GM12878 (cell line): ENCODE data around the gene POMT1. TPM values are rescaled to one million over a fixed set of nuclear protein-coding genes. Genes with fewer than 3 reads are reported as not detected.

ENCODE experiments used
- BACH1 ChIP-seq: fragments of 450-650 bp; IDR thresholded peaks from 2 replicates; pipeline ENCODE4 v1.6.1; 2017; ENCODE audit warnings: mild to moderate bottlenecking, borderline replicate concordance
- CBX3 ChIP-seq: fragments of 200-600 bp; sonication (generic); IDR thresholded peaks from 2 replicates; pipeline ENCODE4 v1.6.1; 2016; ENCODE audit warnings: low read depth, borderline replicate concordance
- EP300 ChIP-seq, 2 experiments: fragments of 150-350 bp in 1 of 2; IDR thresholded peaks; 2 replicates each; pipeline ENCODE4 v1.6.1; 2011 to 2012; ENCODE audit warnings: low read depth in 2 of 2, low read length in 2 of 2, borderline replicate concordance in 1 of 2, improper control_type of control experiment in 1 of 2, inconsistent platforms in 1 of 2; ENCODE audit not compliant: control insufficient read depth in 1 of 2
- FOXM1 ChIP-seq: IDR thresholded peaks from 2 replicates; pipeline ENCODE4 v1.6.1; 2012; ENCODE audit warnings: low read depth, mild to moderate bottlenecking, inconsistent platforms, low read length, moderate library complexity
- HCFC1 ChIP-seq: fragments of 150-350 bp; IDR thresholded peaks from 2 replicates; pipeline ENCODE4 v1.6.1; 2014; ENCODE audit warnings: low read length
- MYB ChIP-seq: fragments of 150-350 bp; IDR thresholded peaks from 2 replicates; pipeline ENCODE4 v1.6.1; 2014; ENCODE audit warnings: mild to moderate bottlenecking, low read depth, low read length, borderline replicate concordance
- NR2F1 ChIP-seq: fragments of 450-650 bp; conservative IDR thresholded peaks from 2 replicates; pipeline ENCODE4 v1.6.1; 2017; ENCODE audit warnings: mild to moderate bottlenecking
- POLR2A ChIP-seq: IDR thresholded peaks from 2 replicates; pipeline ENCODE4 v1.6.1; 2011; ENCODE audit warnings: low read depth, mild to moderate bottlenecking, low read length
- POLR2AphosphoS2 ChIP-seq: IDR thresholded peaks from 2 replicates; pipeline ENCODE4 v1.6.1; 2011; ENCODE audit warnings: low read depth, mild to moderate bottlenecking, low read length, improper control_type of control experiment, moderate library complexity
- RCOR1 ChIP-seq: conservative IDR thresholded peaks from 2 replicates; pipeline ENCODE4 v1.6.1; 2012; ENCODE audit warnings: low read depth, low read length, improper control_type of control experiment
- RUNX3 ChIP-seq: IDR thresholded peaks from 2 replicates; pipeline ENCODE4 v1.6.1; 2012; ENCODE audit warnings: low read length, inconsistent platforms
- STAT1 ChIP-seq: fragments of 450-650 bp; conservative IDR thresholded peaks from 2 replicates; pipeline ENCODE4 v1.6.1; 2014; ENCODE audit warnings: antibody characterized with exemption, mild to moderate bottlenecking
- TAF1 ChIP-seq: IDR thresholded peaks from 2 replicates; pipeline ENCODE4 v1.6.1; 2011; ENCODE audit warnings: mild to moderate bottlenecking, low read depth, low read length, borderline replicate concordance
- TCF12 ChIP-seq: IDR thresholded peaks from 2 replicates; pipeline ENCODE4 v1.6.1; 2011; ENCODE audit warnings: low read depth, mild to moderate bottlenecking, low read length
- ZNF207 ChIP-seq: fragments of 450-650 bp; IDR thresholded peaks from 2 replicates; pipeline ENCODE4 v1.6.1; 2014; ENCODE audit warnings: antibody characterized with exemption, mild to moderate bottlenecking, borderline replicate concordance
- ZNF24 ChIP-seq: fragments of 450-650 bp; IDR thresholded peaks from 2 replicates; pipeline ENCODE4 v1.6.1; 2017; ENCODE audit warnings: antibody characterized with exemption, mild to moderate bottlenecking
- polyA plus RNA-seq, 11 experiments: library from polyadenylated mRNA; depleted of rRNA in 4 of 11; unstranded in 6 of 11; stranded (reverse) in 5 of 11; fragments of >200 nt; fragmentation: Nextera tagmentation in 4 of 11; fragmentation: Illumina TruSeq in 1 of 11; extraction: Ambion mirVana in 4 of 11; extraction: Trizol in 1 of 11; gene quantifications; 1 replicate in 1 of 11; 2 replicates in 10 of 11; pipeline versions ENCODE4 v1.2.1 to v1.2.3, GENCODE V29; 2011 to 2016; ENCODE audit warnings: inconsistent platforms in 2 of 11, missing spikeins in 2 of 11, low read depth in 1 of 11
- total RNA-seq, 4 experiments: library from RNA; depleted of rRNA in 3 of 4; stranded (reverse); fragments of >200 nt in 3 of 4; fragmentation: Illumina TruSeq in 1 of 4; extraction: Trizol in 1 of 4; gene quantifications; 2 replicates each; pipeline versions ENCODE4 v1.2.1 to v1.2.3, GENCODE V29; 2013 to 2021
- TF ChIP-seq, protein P1 (sequence below): IDR thresholded peaks from 2 replicates; pipeline ENCODE4 v1.6.1; 2011; ENCODE audit warnings: borderline replicate concordance, low read depth, mild to moderate bottlenecking, moderate library complexity, mixed read lengths, low read length; ENCODE audit not compliant: insufficient read depth; ENCODE audit errors: extremely low read length
- TF ChIP-seq, protein P2 (sequence below): fragments of 450-650 bp; IDR thresholded peaks from 2 replicates; pipeline ENCODE4 v1.6.1; 2017; ENCODE audit warnings: antibody characterized with exemption, mild to moderate bottlenecking, moderate library complexity
- TF ChIP-seq, protein P3 (sequence below): fragments of 450-650 bp; formaldehyde crosslinking; IDR thresholded peaks from 2 replicates; pipeline ENCODE4 v1.4.0; 2020; ENCODE audit warnings: mild to moderate bottlenecking, moderate library complexity
- TF ChIP-seq, protein P4 (sequence below): IDR thresholded peaks from 2 replicates; pipeline ENCODE4 v1.6.1; 2012; ENCODE audit warnings: low read length, inconsistent platforms

The POMT1 gene
- total and polyA plus RNA-seq, 10 of the 15 experiments (the other 5 are each of a cell fraction or from before 2014, with no cell fraction given), result 1.2 to 19.2 (median 12.6) TPM

DNA sequence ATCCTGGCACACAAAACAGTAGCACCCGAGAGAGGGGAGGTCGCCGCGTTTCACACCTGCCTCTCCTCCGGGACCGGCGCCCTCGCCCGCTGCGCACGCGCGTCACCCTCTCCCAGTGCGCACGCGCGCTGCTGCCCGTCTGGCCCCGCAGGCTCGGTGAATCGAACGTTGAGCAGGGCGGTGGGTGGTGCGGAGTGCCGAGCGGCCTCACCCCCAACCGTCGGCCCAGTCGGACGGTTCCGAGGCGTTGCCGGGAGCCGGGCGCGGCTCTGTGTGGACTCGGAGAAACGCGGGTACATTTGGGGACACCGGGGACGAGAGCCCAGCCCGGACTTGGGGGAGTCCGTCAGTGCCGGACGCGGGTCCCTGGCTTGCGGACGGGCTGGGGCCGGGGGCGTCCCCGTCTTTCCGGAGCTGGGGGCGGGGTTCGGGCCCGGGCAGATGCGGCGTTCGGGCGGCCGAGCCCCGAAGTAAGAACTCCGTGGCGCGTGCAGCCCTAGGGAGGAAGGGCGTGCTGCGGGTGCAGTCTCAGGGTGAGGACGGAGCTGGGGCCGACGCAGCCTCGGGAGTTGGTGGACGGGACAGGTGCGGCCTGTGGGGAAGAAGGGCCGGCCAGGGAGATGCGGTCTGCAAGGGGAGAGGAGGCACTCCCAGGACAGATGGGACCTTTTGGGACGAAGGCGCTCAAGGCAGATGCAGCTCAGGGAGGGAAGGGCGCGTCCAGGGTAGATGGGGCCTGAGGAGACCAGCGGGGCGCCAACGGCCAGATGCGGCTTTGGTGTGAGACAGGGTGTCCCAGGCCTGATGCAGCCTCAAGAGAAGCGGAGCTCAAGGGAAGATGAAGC lies at the start of gene POMT1 (continued):
- TF ChIP-seq, protein P1, sequence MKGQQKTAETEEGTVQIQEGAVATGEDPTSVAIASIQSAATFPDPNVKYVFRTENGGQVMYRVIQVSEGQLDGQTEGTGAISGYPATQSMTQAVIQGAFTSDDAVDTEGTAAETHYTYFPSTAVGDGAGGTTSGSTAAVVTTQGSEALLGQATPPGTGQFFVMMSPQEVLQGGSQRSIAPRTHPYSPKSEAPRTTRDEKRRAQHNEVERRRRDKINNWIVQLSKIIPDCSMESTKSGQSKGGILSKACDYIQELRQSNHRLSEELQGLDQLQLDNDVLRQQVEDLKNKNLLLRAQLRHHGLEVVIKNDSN, result no peak
- TF ChIP-seq HCFC1 (peak; percentile 76), ZNF207 (peak; percentile 96), FOXM1 (no peak), NR2F1 (0 out of 2 replicates have a peak, but pooled peaks have one; percentile 38), STAT1 (no peak), BACH1 (peak; percentile 74), RUNX3 (peak; percentile 67), POLR2AphosphoS2 (peak; percentile 95), TCF12 (peak; percentile 77), RCOR1 (no peak), POLR2A (peak; percentile 84), ZNF24 (no peak), MYB (0 out of 2 replicates have a peak, but pooled peaks have one; percentile 29), TAF1 (no peak), EP300 (IDR thresholded peaks at IDR 0.05; ENCODE audit: borderline replicate concordance in 1 of 2, control insufficient read depth in 1 of 2, low read depth in 2 of 2, low read length in 2 of 2) (no peak), CBX3 (no peak)
- TF ChIP-seq, protein P2, sequence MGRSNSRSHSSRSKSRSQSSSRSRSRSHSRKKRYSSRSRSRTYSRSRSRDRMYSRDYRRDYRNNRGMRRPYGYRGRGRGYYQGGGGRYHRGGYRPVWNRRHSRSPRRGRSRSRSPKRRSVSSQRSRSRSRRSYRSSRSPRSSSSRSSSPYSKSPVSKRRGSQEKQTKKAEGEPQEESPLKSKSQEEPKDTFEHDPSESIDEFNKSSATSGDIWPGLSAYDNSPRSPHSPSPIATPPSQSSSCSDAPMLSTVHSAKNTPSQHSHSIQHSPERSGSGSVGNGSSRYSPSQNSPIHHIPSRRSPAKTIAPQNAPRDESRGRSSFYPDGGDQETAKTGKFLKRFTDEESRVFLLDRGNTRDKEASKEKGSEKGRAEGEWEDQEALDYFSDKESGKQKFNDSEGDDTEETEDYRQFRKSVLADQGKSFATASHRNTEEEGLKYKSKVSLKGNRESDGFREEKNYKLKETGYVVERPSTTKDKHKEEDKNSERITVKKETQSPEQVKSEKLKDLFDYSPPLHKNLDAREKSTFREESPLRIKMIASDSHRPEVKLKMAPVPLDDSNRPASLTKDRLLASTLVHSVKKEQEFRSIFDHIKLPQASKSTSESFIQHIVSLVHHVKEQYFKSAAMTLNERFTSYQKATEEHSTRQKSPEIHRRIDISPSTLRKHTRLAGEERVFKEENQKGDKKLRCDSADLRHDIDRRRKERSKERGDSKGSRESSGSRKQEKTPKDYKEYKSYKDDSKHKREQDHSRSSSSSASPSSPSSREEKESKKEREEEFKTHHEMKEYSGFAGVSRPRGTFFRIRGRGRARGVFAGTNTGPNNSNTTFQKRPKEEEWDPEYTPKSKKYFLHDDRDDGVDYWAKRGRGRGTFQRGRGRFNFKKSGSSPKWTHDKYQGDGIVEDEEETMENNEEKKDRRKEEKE, result no peak
- TF ChIP-seq, protein P3, sequence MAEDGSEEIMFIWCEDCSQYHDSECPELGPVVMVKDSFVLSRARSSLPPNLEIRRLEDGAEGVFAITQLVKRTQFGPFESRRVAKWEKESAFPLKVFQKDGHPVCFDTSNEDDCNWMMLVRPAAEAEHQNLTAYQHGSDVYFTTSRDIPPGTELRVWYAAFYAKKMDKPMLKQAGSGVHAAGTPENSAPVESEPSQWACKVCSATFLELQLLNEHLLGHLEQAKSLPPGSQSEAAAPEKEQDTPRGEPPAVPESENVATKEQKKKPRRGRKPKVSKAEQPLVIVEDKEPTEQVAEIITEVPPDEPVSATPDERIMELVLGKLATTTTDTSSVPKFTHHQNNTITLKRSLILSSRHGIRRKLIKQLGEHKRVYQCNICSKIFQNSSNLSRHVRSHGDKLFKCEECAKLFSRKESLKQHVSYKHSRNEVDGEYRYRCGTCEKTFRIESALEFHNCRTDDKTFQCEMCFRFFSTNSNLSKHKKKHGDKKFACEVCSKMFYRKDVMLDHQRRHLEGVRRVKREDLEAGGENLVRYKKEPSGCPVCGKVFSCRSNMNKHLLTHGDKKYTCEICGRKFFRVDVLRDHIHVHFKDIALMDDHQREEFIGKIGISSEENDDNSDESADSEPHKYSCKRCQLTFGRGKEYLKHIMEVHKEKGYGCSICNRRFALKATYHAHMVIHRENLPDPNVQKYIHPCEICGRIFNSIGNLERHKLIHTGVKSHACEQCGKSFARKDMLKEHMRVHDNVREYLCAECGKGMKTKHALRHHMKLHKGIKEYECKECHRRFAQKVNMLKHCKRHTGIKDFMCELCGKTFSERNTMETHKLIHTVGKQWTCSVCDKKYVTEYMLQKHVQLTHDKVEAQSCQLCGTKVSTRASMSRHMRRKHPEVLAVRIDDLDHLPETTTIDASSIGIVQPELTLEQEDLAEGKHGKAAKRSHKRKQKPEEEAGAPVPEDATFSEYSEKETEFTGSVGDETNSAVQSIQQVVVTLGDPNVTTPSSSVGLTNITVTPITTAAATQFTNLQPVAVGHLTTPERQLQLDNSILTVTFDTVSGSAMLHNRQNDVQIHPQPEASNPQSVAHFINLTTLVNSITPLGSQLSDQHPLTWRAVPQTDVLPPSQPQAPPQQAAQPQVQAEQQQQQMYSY, result no peak
- TF ChIP-seq, protein P4, sequence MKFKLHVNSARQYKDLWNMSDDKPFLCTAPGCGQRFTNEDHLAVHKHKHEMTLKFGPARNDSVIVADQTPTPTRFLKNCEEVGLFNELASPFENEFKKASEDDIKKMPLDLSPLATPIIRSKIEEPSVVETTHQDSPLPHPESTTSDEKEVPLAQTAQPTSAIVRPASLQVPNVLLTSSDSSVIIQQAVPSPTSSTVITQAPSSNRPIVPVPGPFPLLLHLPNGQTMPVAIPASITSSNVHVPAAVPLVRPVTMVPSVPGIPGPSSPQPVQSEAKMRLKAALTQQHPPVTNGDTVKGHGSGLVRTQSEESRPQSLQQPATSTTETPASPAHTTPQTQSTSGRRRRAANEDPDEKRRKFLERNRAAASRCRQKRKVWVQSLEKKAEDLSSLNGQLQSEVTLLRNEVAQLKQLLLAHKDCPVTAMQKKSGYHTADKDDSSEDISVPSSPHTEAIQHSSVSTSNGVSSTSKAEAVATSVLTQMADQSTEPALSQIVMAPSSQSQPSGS, result no peak
